WERI-Rb-1 (cell line): ENCODE measurements around the gene C17orf58.
A peak's percentile ranks its signal among the peaks of the same experiment; 100 is the strongest.
"Not testable (repeated sequence)": the region's sequence is repeated elsewhere in the genome, so short reads cannot be mapped to it uniquely, and the experiment has no call there.

ENCODE experiments used
- DNase-seq: peaks from one replicate; pipeline ENCODE4 v3.0.0-alpha.2; 2020
- H3K27ac ChIP-seq: fragments of 250-450 bp; sonication (Bioruptor Pico); 2 replicates; pipeline ENCODE4 v1.5.1; 2020; ENCODE audit warnings: mild to moderate bottlenecking, moderate library complexity
- H3K27me3 ChIP-seq: fragments of 250-450 bp; sonication (Bioruptor Pico); 2 replicates; pipeline ENCODE4 v1.5.1; 2021; ENCODE audit warnings: mild to moderate bottlenecking, low read depth, moderate library complexity; ENCODE audit not compliant: insufficient read depth, severe bottlenecking
- H3K36me3 ChIP-seq: fragments of 250-450 bp; sonication (Bioruptor Pico); 2 replicates; pipeline ENCODE4 v1.5.1; 2020; ENCODE audit warnings: mild to moderate bottlenecking, moderate library complexity
- H3K4me3 ChIP-seq: 2 replicates; pipeline ENCODE4 v1.5.1; 2011; ENCODE audit warnings: low read depth, mild to moderate bottlenecking, control low read depth, low read length
- H3K9me3 ChIP-seq: fragments of 250-450 bp; sonication (Bioruptor Pico); 2 replicates; pipeline ENCODE4 v1.5.1; 2021; ENCODE audit warnings: mild to moderate bottlenecking, moderate library complexity; ENCODE audit not compliant: severe bottlenecking
- CTCF ChIP-seq: IDR thresholded peaks from 2 replicates; pipeline ENCODE4 v1.5.1; 2011; ENCODE audit warnings: low read depth, mild to moderate bottlenecking, control low read depth, inconsistent platforms, low read length

C17orf58 gene

GRCh38 chr17:68033636-68034451, 37.6 kb upstream of the C17orf58 start:
- no peaks in the 10 kb centered on the region for H3K9me3 ChIP-seq
- DNase-seq, result no peak
- no peak overlapping the region for H3K27ac ChIP-seq
- H3K27me3 ChIP-seq, result no peaks in the 10 kb centered on the region
- no peak for TF ChIP-seq CTCF
- no peak overlapping the region for H3K4me3 ChIP-seq
- peaks cover 33% of the 10 kb centered on the region for H3K36me3 ChIP-seq

GRCh38 chr17:68029512-68030215, 33.4 kb upstream of the C17orf58 start:
- no peaks in the 10 kb centered on the region for H3K27me3 ChIP-seq
- no peak for DNase-seq
- H3K4me3 ChIP-seq, result no peak overlapping the region
- H3K27ac ChIP-seq, result no peak overlapping the region
- no peaks in the 10 kb centered on the region for H3K36me3 ChIP-seq
- no peaks in the 10 kb centered on the region for H3K9me3 ChIP-seq
- no peak for TF ChIP-seq CTCF

GRCh38 chr17:68022547-68022946, 26.3 kb upstream of the C17orf58 start:
- H3K27ac ChIP-seq, H3K9me3 ChIP-seq, H3K27me3 ChIP-seq, H3K36me3 ChIP-seq, DNase-seq, H3K4me3 ChIP-seq: not testable (repeated sequence)
- peak; percentile 8; the same call in 1 of the 2 replicates for TF ChIP-seq CTCF

GRCh38 chr17:68021963-68022362, 25.7 kb upstream of the C17orf58 start:
- TF ChIP-seq CTCF, result no peak
- no peaks in the 10 kb centered on the region for H3K27me3 ChIP-seq
- H3K36me3 ChIP-seq, result no peaks in the 10 kb centered on the region
- no peak overlapping the region for H3K27ac ChIP-seq
- DNase-seq, result no peak
- no peak overlapping the region for H3K4me3 ChIP-seq
- H3K9me3 ChIP-seq, result no peaks in the 10 kb centered on the region

- peak; percentile 25 for DNase-seq
- peak overlapping the region; percentile 90 for H3K27ac ChIP-seq
- not testable (repeated sequence) for H3K9me3 ChIP-seq, H3K27me3 ChIP-seq, H3K36me3 ChIP-seq
- H3K4me3 ChIP-seq, result peak overlapping the region; percentile 78
Measured at GRCh38 chr17:68020791-68021190, 24.5 kb upstream of the C17orf58 start.

- no peaks in the 10 kb centered on the region for H3K9me3 ChIP-seq
- no peak for TF ChIP-seq CTCF
- H3K27me3 ChIP-seq, result no peaks in the 10 kb centered on the region
- H3K27ac ChIP-seq, result peak overlapping the region; percentile 90
- H3K36me3 ChIP-seq, result no peaks in the 10 kb centered on the region
- peak overlapping the region; percentile 78 for H3K4me3 ChIP-seq
- no peak for DNase-seq
Measured at GRCh38 chr17:68020409-68020756, 24.1 kb upstream of the C17orf58 start.
